K562 (cell line): Measurements from ENCODE around the gene MMP28. TPM values are rescaled to one million over a fixed set of nuclear protein-coding genes. Genes with fewer than 3 reads are reported as not detected.

Experiments
- ARHGAP35 ChIP-seq: fragments of 450-650 bp; IDR thresholded peaks from 2 replicates; pipeline ENCODE4 v1.6.1; 2018; ENCODE audit not compliant: partially characterized antibody
- ATF2 ChIP-seq: sonication (generic); formaldehyde crosslinking; IDR thresholded peaks from 2 replicates; pipeline ENCODE4 v1.8.1; 2022; ENCODE audit warnings: missing genetic modification reagents
- ATF3 ChIP-seq, 2 experiments: fragments of 450-650 bp in 1 of 2; sonication (generic) in 1 of 2; formaldehyde crosslinking in 1 of 2; IDR thresholded peaks in 1 of 2; conservative IDR thresholded peaks in 1 of 2; 2 replicates each; pipeline versions ENCODE4 v1.6.1 to v1.8.1; 2016 to 2023; ENCODE audit warnings: mild to moderate bottlenecking in 2 of 2, moderate library complexity in 2 of 2, inconsistent platforms in 1 of 2, missing genetic modification reagents in 1 of 2
- BACH1 ChIP-seq: fragments of 200-800 bp; sonication (Bioruptor generic); IDR thresholded peaks from 2 replicates; pipeline ENCODE4 v1.6.1; 2016; ENCODE audit warnings: missing genetic modification characterization, missing compliant biosample characterization
- BRD9 ChIP-seq: fragments of 450-650 bp; IDR thresholded peaks from 2 replicates; pipeline ENCODE4 v1.6.1; 2018; ENCODE audit warnings: low read depth; ENCODE audit not compliant: partially characterized antibody
- HNRNPK ChIP-seq: fragments of 200-400 bp; formaldehyde crosslinking; IDR thresholded peaks from one replicate; pipeline ENCODE4 v1.6.1; 2018; ENCODE audit warnings: mild to moderate bottlenecking, low read depth, low read length; ENCODE audit not compliant: poor library complexity, severe bottlenecking
- KDM4B ChIP-seq, 2 experiments: fragments of 450-650 bp in 1 of 2; sonication (generic) in 1 of 2; IDR thresholded peaks; 2 replicates each; pipeline ENCODE4 v1.6.1; 2016 to 2017; ENCODE audit warnings: borderline replicate concordance in 2 of 2, antibody characterized with exemption in 1 of 2, low read depth in 1 of 2, mild to moderate bottlenecking in 1 of 2
- NKRF ChIP-seq: fragments of 450-650 bp; IDR thresholded peaks from 2 replicates; pipeline ENCODE4 v1.6.1; 2016; ENCODE audit warnings: borderline replicate concordance
- POLR2H ChIP-seq: IDR thresholded peaks from 2 replicates; pipeline ENCODE4 v1.6.1; 2016; ENCODE audit warnings: missing genetic modification characterization, low read depth, mild to moderate bottlenecking, control low read depth, missing compliant biosample characterization, moderate library complexity
- PTTG1 ChIP-seq: fragments of 450-650 bp; IDR thresholded peaks from 2 replicates; pipeline ENCODE4 v1.6.1; 2016; ENCODE audit warnings: low read depth, mild to moderate bottlenecking, missing genetic modification characterization, missing compliant biosample characterization
- SMARCA5 ChIP-seq: fragments of 450-650 bp; IDR thresholded peaks from 2 replicates; pipeline ENCODE4 v1.6.1; 2016
- TRIM28 ChIP-seq: fragments of 450-650 bp; IDR thresholded peaks from 2 replicates; pipeline ENCODE4 v1.6.1; 2017
- ZNF318 ChIP-seq, 2 experiments: fragments of 450-650 bp; IDR thresholded peaks; 2 replicates each; pipeline ENCODE4 v1.6.1; 2016; ENCODE audit warnings: mild to moderate bottlenecking in 2 of 2, borderline replicate concordance in 1 of 2, low read depth in 1 of 2, moderate library complexity in 1 of 2
- ZSCAN29 ChIP-seq: fragments of 450-650 bp; IDR thresholded peaks from 2 replicates; pipeline ENCODE4 v1.6.1; 2017
- polyA plus RNA-seq, 8 experiments: library from polyadenylated mRNA; depleted of rRNA in 4 of 8; stranded (reverse) in 5 of 8; unstranded in 3 of 8; fragments of >200 nt; fragmentation: Nextera tagmentation in 2 of 8; fragmentation: Illumina TruSeq in 1 of 8; extraction: Ambion mirVana in 2 of 8; extraction: Trizol in 1 of 8; gene quantifications; 2 replicates each; pipeline versions ENCODE4 v1.2.1 to v1.2.3, GENCODE V29; 2011 to 2014; ENCODE audit warnings: inconsistent platforms in 1 of 8, missing spikeins in 1 of 8
- total RNA-seq, 7 experiments: library from RNA; depleted of rRNA in 6 of 7; stranded (reverse); fragments of >200 nt in 6 of 7; fragmentation: Illumina TruSeq in 2 of 7; extraction: Trizol in 2 of 7; gene quantifications; 2 replicates each; pipeline versions ENCODE4 v1.2.1 to v1.2.3, GENCODE V29; 2011 to 2021; ENCODE audit warnings: low replicate concordance in 1 of 7

The MMP28 gene
- total and polyA plus RNA-seq, 9 of the 15 experiments (the other 6 are each of a cell fraction or from before 2014, with no cell fraction given): not detected

- TF ChIP-seq NKRF: no peak
- no peak for TF ChIP-seq ZSCAN29
- 0 out of 2 replicates have a peak, but pooled peaks have one; percentile 5 for TF ChIP-seq TRIM28
- 0 out of 4 replicates have a peak, but pooled peaks of 1 of the 2 experiments have one; percentile 46 for TF ChIP-seq ZNF318 (IDR thresholded peaks at IDR 0.05; ENCODE audit: borderline replicate concordance in 1 of 2, low read depth in 1 of 2)
- no peak for TF ChIP-seq BACH1
- TF ChIP-seq KDM4B (IDR thresholded peaks at IDR 0.05; ENCODE audit: borderline replicate concordance in 2 of 2, low read depth in 1 of 2): no peak
- no peak for TF ChIP-seq PTTG1 (tag)
- TF ChIP-seq ARHGAP35: no peak
- TF ChIP-seq HNRNPK: no peak
- TF ChIP-seq ATF3 (IDR thresholded peaks at IDR 0.05): peak; percentile 84
- TF ChIP-seq ATF3 (CRISPR knock-in tag; conservative IDR thresholded peaks at IDR 0.05): no peak
- 0 out of 2 replicates have a peak, but pooled peaks have one; percentile 27 for TF ChIP-seq SMARCA5
- TF ChIP-seq ATF2: no peak
- TF ChIP-seq BRD9: peak; percentile 65
- no peak for TF ChIP-seq POLR2H (tag)
Measured at GRCh38 chr17:35808240-35808961, 13.0 kb upstream of the MMP28 start (continued).
